OCI-LY1 (cell line): Measurements from ENCODE around the gene DACH1.
"Not testable (repeated sequence)": the region's sequence is repeated elsewhere in the genome, so short reads cannot be mapped to it uniquely, and the experiment has no call there.

Experiments
- H2AFZ ChIP-seq: fragments of 200-600 bp; sonication (generic), shearing (Covaris generic); 2 replicates; pipeline ENCODE4 v1.6.0; 2014; ENCODE audit warnings: antibody characterized with exemption, mild to moderate bottlenecking, low read length
- H3F3A ChIP-seq: fragments of 200-600 bp; sonication (generic), shearing (Covaris generic); 2 replicates; pipeline ENCODE4 v1.6.0; 2014; ENCODE audit warnings: mild to moderate bottlenecking, antibody characterized with exemption, low read length, moderate library complexity; ENCODE audit not compliant: insufficient read depth
- H3K27ac ChIP-seq: fragments of 200-600 bp; sonication (generic); 2 replicates; pipeline ENCODE4 v1.5.1; 2014; ENCODE audit warnings: low read length, mixed run types, mild to moderate bottlenecking, low read depth; ENCODE audit not compliant: poor library complexity, severe bottlenecking
- H3K27me3 ChIP-seq: fragments of 200-600 bp; sonication (generic); 2 replicates; pipeline ENCODE4 v1.6.0; 2014; ENCODE audit warnings: antibody characterized with exemption, mild to moderate bottlenecking, low read length, moderate library complexity; ENCODE audit not compliant: insufficient read depth
- H3K36me3 ChIP-seq: fragments of 200-600 bp; sonication (generic); 2 replicates; pipeline ENCODE4 v1.6.1; 2014; ENCODE audit warnings: mild to moderate bottlenecking, antibody characterized with exemption, low read length, moderate library complexity, mixed read lengths; ENCODE audit not compliant: insufficient read depth
- H3K4me1 ChIP-seq: fragments of 200-600 bp; sonication (generic); 2 replicates; pipeline ENCODE4 v1.5.1; 2014; ENCODE audit warnings: mild to moderate bottlenecking, low read length, moderate library complexity; ENCODE audit not compliant: insufficient read depth, severe bottlenecking
- H3K4me2 ChIP-seq: fragments of 200-600 bp; sonication (generic), shearing (Covaris generic); 2 replicates; pipeline ENCODE4 v1.6.1; 2014; ENCODE audit warnings: low read length
- H3K4me3 ChIP-seq: fragments of 200-600 bp; sonication (generic); 2 replicates; pipeline ENCODE4 v1.5.1; 2014; ENCODE audit warnings: low read length, low read depth, mild to moderate bottlenecking, mixed read lengths; ENCODE audit not compliant: poor library complexity, severe bottlenecking
- H3K79me2 ChIP-seq: fragments of 200-600 bp; shearing (Covaris generic); 2 replicates; pipeline ENCODE4 v1.6.1; 2016; ENCODE audit warnings: mixed run types, low read length, mixed read lengths; ENCODE audit not compliant: insufficient read depth
- H3K9ac ChIP-seq: fragments of 200-600 bp; sonication (generic), shearing (Covaris generic); 2 replicates; pipeline ENCODE4 v1.6.1; 2014; ENCODE audit warnings: mild to moderate bottlenecking, low read length, mixed read lengths
- H3K9me2 ChIP-seq: fragments of 200-600 bp; sonication (generic), shearing (Covaris generic); 2 replicates; pipeline ENCODE4 v1.6.1; 2014; ENCODE audit warnings: low read depth, mild to moderate bottlenecking, low read length, mixed read lengths
- H3K9me3 ChIP-seq: fragments of 200-600 bp; shearing (Covaris generic); 2 replicates; pipeline ENCODE4 v1.6.1; 2014; ENCODE audit warnings: low read length, mixed read lengths
- H4K20me1 ChIP-seq: fragments of 200-600 bp; sonication (generic), shearing (Covaris generic); 2 replicates; pipeline ENCODE4 v1.6.0; 2016; ENCODE audit warnings: mild to moderate bottlenecking, low read length; ENCODE audit not compliant: insufficient read depth
- CTCF ChIP-seq: fragments of 200-600 bp; sonication (generic), shearing (Covaris generic); IDR thresholded peaks from 2 replicates; pipeline ENCODE4 v1.5.1; 2017; ENCODE audit warnings: mild to moderate bottlenecking, antibody characterized with exemption, low read length, moderate library complexity, mixed read lengths
- EZH2 ChIP-seq: fragments of 200-600 bp; sonication (generic), shearing (Covaris generic); IDR thresholded peaks from 2 replicates; pipeline ENCODE4 v1.8.0; 2017; ENCODE audit warnings: borderline replicate concordance, mixed run types, mild to moderate bottlenecking, antibody characterized with exemption, low read length, moderate library complexity, mixed read lengths

DACH1 gene

DNA sequence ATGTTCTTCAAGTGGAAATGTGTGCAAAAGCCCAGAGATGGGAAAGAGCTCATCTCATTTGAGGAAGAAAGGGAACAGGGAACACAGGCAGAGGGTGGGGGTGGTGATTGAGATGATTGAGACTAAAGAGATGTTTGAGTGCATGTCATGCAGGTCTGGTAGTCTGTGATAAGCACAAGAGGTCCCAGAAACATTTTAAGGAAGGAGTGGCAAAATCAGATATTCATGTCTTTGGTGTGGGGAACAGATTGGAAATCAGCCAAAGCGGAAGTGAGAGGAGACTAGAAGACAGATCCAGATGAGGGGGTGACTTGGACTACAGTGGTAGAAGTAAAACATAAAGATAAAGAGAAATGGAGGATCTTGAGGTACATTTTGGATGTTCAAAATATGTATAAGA lies 39.4 kb upstream of the DACH1 start:
- Histone ChIP-seq H3K4me3 (no peak overlapping the region), H3K4me1 (no peaks in the 10 kb centered on the region), H4K20me1 (no peaks in the 10 kb centered on the region), H3K9me2 (no peaks in the 10 kb centered on the region), H3K27ac (no peak overlapping the region), H3K27me3 (no peaks in the 10 kb centered on the region), H3K9me3 (no peaks in the 10 kb centered on the region), H3K79me2 (no peaks in the 10 kb centered on the region), H3K9ac (no peak overlapping the region), H3F3A (no peaks in the 10 kb centered on the region), H3K4me2 (no peak overlapping the region), H2AFZ (no peak overlapping the region), H3K36me3 (no peaks in the 10 kb centered on the region)
- TF ChIP-seq CTCF, result no peak
- TF ChIP-seq EZH2, result no peak

- TF ChIP-seq EZH2, result no peak
- TF ChIP-seq CTCF, result no peak
- no peak overlapping the region for H2AFZ ChIP-seq
- no peaks in the 10 kb centered on the region for H3K36me3 ChIP-seq
- H3K27ac ChIP-seq, result no peak overlapping the region
- no peaks in the 10 kb centered on the region; the same call in 1 of the 2 replicates for H3K9me2 ChIP-seq
- no peaks in the 10 kb centered on the region for H3F3A ChIP-seq
- H3K4me2 ChIP-seq, result no peak overlapping the region
- no peaks in the 10 kb centered on the region for H3K27me3 ChIP-seq
- H3K9ac ChIP-seq, result no peak overlapping the region
- H3K4me1 ChIP-seq, result no peaks in the 10 kb centered on the region
- no peaks in the 10 kb centered on the region for H3K79me2 ChIP-seq
- no peak overlapping the region for H3K4me3 ChIP-seq
- no peaks in the 10 kb centered on the region for H3K9me3 ChIP-seq
- no peaks in the 10 kb centered on the region for H4K20me1 ChIP-seq
These were observed 35.7 kb upstream of the DACH1 start for GRCh38 chr13:71902676-71903075.

DNA sequence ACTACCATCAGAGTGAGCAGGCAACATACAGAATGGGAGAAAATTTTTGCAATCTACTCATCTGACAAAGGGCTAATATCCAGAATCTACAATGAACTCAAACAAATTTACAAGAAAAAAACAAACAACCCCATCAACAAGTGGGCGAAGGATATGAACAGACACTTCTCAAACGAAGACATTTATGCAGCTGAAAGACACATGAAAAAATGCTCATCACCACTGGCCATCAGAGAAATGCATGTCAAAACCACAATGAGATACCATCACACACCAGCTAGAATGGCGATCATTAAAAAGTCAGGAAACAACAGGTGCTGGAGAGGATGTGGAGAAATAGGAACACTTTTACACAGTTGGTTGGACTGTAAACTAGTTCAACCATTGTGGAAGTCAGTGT lies 26.5 kb upstream of the DACH1 start:
- not testable (repeated sequence) for H3K4me3 ChIP-seq, H3K27me3 ChIP-seq, H3K4me1 ChIP-seq, H2AFZ ChIP-seq, H3K9me2 ChIP-seq, H3K9me3 ChIP-seq, H3K79me2 ChIP-seq, H3K36me3 ChIP-seq, H3K4me2 ChIP-seq, H3K9ac ChIP-seq, H3F3A ChIP-seq, H3K27ac ChIP-seq, H4K20me1 ChIP-seq

- Histone ChIP-seq H3K4me2 (no peak overlapping the region), H3K36me3 (no peaks in the 10 kb centered on the region), H3K27me3 (no peaks in the 10 kb centered on the region), H3K4me3 (no peak overlapping the region), H3K4me1 (no peaks in the 10 kb centered on the region), H3K9me2 (no peaks in the 10 kb centered on the region), H4K20me1 (no peaks in the 10 kb centered on the region), H3K79me2 (no peaks in the 10 kb centered on the region), H3K27ac (no peak overlapping the region), H2AFZ (no peak overlapping the region), H3K9ac (no peak overlapping the region), H3K9me3 (no peaks in the 10 kb centered on the region), H3F3A (no peaks in the 10 kb centered on the region)
- no peak for TF ChIP-seq EZH2
- no peak for TF ChIP-seq CTCF
These were observed 19.9 kb upstream of the DACH1 start for GRCh38 chr13:71886880-71887279.
